SK-N-SH (cell line): ENCODE measurements around the gene BCL11B. TPM values are rescaled to one million over a fixed set of nuclear protein-coding genes. Genes with fewer than 3 reads are reported as not detected.

Experiments used
- CTCF ChIA-PET: fragments of 300-600, 350-600 bp; formaldehyde crosslinking; extraction: SDS; loops from one replicate; lab custom pipeline; 2021; lab: Yijun Ruan, JAX
- POLR2A ChIA-PET: fragments of 350-600 bp; sonication (Branson Sonifier 250); formaldehyde crosslinking; extraction: SDS; loops from one replicate; lab custom pipeline; 2020; ENCODE audit warnings: antibody characterized with exemption, inconsistent platforms; lab: Yijun Ruan, JAX
- DNase-seq: peaks from one replicate; pipeline ENCODE4 v3.0.0; 2012
- H2AFZ ChIP-seq: fragments of 200-600 bp; sonication (generic); 2 replicates; pipeline ENCODE4 v1.8.1; 2016; ENCODE audit warnings: antibody characterized with exemption, mild to moderate bottlenecking, low read depth
- H3F3A ChIP-seq: fragments of 200-600 bp; sonication (generic); replicated peaks from 2 replicates; pipeline ENCODE3; 2016; ENCODE audit warnings: antibody characterized with exemption, mild to moderate bottlenecking; ENCODE audit not compliant: insufficient read depth
- H3K27ac ChIP-seq, 2 experiments: fragments of 200-500 bp in 1 of 2; fragments of 200-600 bp in 1 of 2; sonication (Bioruptor generic) in 1 of 2; sonication (generic), shearing (Covaris generic) in 1 of 2; 2 replicates each; pipeline versions ENCODE4 v1.5.1 to v1.6.1; 2014 to 2016; ENCODE audit warnings: low read depth in 2 of 2, inconsistent platforms in 1 of 2, low read length in 1 of 2, mild to moderate bottlenecking in 1 of 2, mixed read lengths in 1 of 2
- H3K27me3 ChIP-seq: fragments of 200-600 bp; sonication (generic), shearing (Covaris generic); 2 replicates; pipeline ENCODE4 v1.6.1; 2016; ENCODE audit warnings: mixed run types; ENCODE audit not compliant: insufficient read depth
- H3K36me3 ChIP-seq, 2 experiments: fragments of 200-500 bp in 1 of 2; fragments of 200-600 bp in 1 of 2; sonication (Bioruptor generic) in 1 of 2; sonication (generic) in 1 of 2; replicated peaks in 1 of 2; 2 replicates each; pipeline versions ENCODE3 to v1.5.1; 2014 to 2016; ENCODE audit warnings: low read length in 1 of 2, mild to moderate bottlenecking in 1 of 2; ENCODE audit not compliant: insufficient read depth in 2 of 2, control insufficient read depth in 1 of 2
- H3K4me1 ChIP-seq, 2 experiments: fragments of 200-500 bp in 1 of 2; fragments of 200-600 bp in 1 of 2; sonication (Bioruptor generic) in 1 of 2; sonication (generic), shearing (Covaris generic) in 1 of 2; 2 replicates each; pipeline versions ENCODE4 v1.5.1 to v1.6.1; 2014 to 2016; ENCODE audit warnings: low read depth in 1 of 2, low read length in 1 of 2, mixed run types in 1 of 2; ENCODE audit not compliant: insufficient read depth in 2 of 2, control insufficient read depth in 1 of 2
- H3K4me2 ChIP-seq: fragments of 200-600 bp; sonication (generic), shearing (Covaris generic); 2 replicates; pipeline ENCODE4 v1.6.1; 2017; ENCODE audit warnings: mixed run types
- H3K4me3 ChIP-seq, 2 experiments: fragments of 200-500 bp in 1 of 2; fragments of 200-600 bp in 1 of 2; sonication (Bioruptor generic) in 1 of 2; sonication (generic), shearing (Covaris generic) in 1 of 2; 2 replicates each; pipeline versions ENCODE4 v1.5.1 to v1.8.1; 2014 to 2016; ENCODE audit warnings: low read depth in 2 of 2, inconsistent platforms in 1 of 2, low read length in 1 of 2, mild to moderate bottlenecking in 1 of 2, mixed read lengths in 1 of 2, moderate library complexity in 1 of 2
- H3K79me2 ChIP-seq: fragments of 200-600 bp; sonication (generic); 2 replicates; pipeline ENCODE4 v1.8.1; 2017; ENCODE audit warnings: mild to moderate bottlenecking; ENCODE audit not compliant: insufficient read depth
- H3K9ac ChIP-seq: fragments of 200-600 bp; sonication (generic); 2 replicates; pipeline ENCODE4 v1.6.1; 2017; ENCODE audit warnings: mixed run types
- H3K9me2 ChIP-seq: fragments of 200-600 bp; sonication (generic); 2 replicates; pipeline ENCODE4 v1.6.1; 2017; ENCODE audit warnings: mixed run types
- H3K9me3 ChIP-seq: fragments of 200-600 bp; sonication (generic); 2 replicates; pipeline ENCODE4 v1.6.1; 2017; ENCODE audit warnings: mixed run types, mild to moderate bottlenecking, moderate library complexity
- H4K20me1 ChIP-seq: fragments of 200-600 bp; sonication (generic); 2 replicates; pipeline ENCODE4 v1.6.1; 2017; ENCODE audit warnings: mild to moderate bottlenecking, mixed run types; ENCODE audit not compliant: insufficient read depth
- ELF1 ChIP-seq: IDR thresholded peaks from 2 replicates; pipeline ENCODE4 v1.4.0; 2012
- EZH2phosphoT487 ChIP-seq: fragments of 200-600 bp; sonication (generic); IDR thresholded peaks from 2 replicates; pipeline ENCODE4 v1.6.1; 2017; ENCODE audit warnings: low read depth, mixed run types, mild to moderate bottlenecking, antibody characterized with exemption, moderate library complexity, borderline replicate concordance
- FOSL2 ChIP-seq: IDR thresholded peaks from 2 replicates; pipeline ENCODE4 v1.4.0; 2012; ENCODE audit warnings: low read depth, mild to moderate bottlenecking, moderate library complexity, borderline replicate concordance
- FOXM1 ChIP-seq: IDR thresholded peaks from 2 replicates; pipeline ENCODE4 v1.4.0; 2012; ENCODE audit warnings: low read depth, mild to moderate bottlenecking
- GABPA ChIP-seq: IDR thresholded peaks from 2 replicates; pipeline ENCODE4 v1.4.0; 2012; ENCODE audit warnings: low read depth, mild to moderate bottlenecking
- GATA2 ChIP-seq: sonication (generic); formaldehyde crosslinking; IDR thresholded peaks from 2 replicates; pipeline ENCODE4 v1.5.0; 2020; ENCODE audit warnings: mild to moderate bottlenecking, missing genetic modification reagents
- MAX ChIP-seq: IDR thresholded peaks from 2 replicates; pipeline ENCODE4 v1.4.0; 2012; ENCODE audit warnings: low read depth
- MEF2A ChIP-seq: IDR thresholded peaks from 2 replicates; pipeline ENCODE4 v1.4.0; 2012; ENCODE audit warnings: low read depth, borderline replicate concordance
- MXI1 ChIP-seq: IDR thresholded peaks from 2 replicates; pipeline ENCODE4 v1.6.1; 2012; ENCODE audit warnings: mild to moderate bottlenecking, low read depth, low read length, improper control_type of control experiment
- NFIC ChIP-seq: IDR thresholded peaks from 2 replicates; pipeline ENCODE4 v1.4.0; 2012; ENCODE audit warnings: borderline replicate concordance
- POLR2AphosphoS5 ChIP-seq: IDR thresholded peaks from 2 replicates; pipeline ENCODE4 v1.6.1; 2012; ENCODE audit warnings: low read depth, low read length
- RAD21 ChIP-seq: IDR thresholded peaks from 2 replicates; pipeline ENCODE4 v1.6.1; 2012; ENCODE audit warnings: mild to moderate bottlenecking, low read length
- RCOR1 ChIP-seq: fragments of 150-350 bp; IDR thresholded peaks from 2 replicates; pipeline ENCODE4 v1.6.1; 2017; ENCODE audit warnings: antibody characterized with exemption, low read length
- RFX5 ChIP-seq: IDR thresholded peaks from 2 replicates; pipeline ENCODE4 v1.6.1; 2012; ENCODE audit warnings: mild to moderate bottlenecking, improper control_type of control experiment, low read length
- RXRA ChIP-seq: IDR thresholded peaks from 2 replicates; pipeline ENCODE4 v1.4.0; 2012; ENCODE audit warnings: low read depth, mild to moderate bottlenecking, borderline replicate concordance
- SIN3A ChIP-seq: IDR thresholded peaks from 2 replicates; pipeline ENCODE4 v1.6.1; 2012; ENCODE audit warnings: low read depth, mild to moderate bottlenecking, low read length, moderate library complexity, borderline replicate concordance
- SMC3 ChIP-seq: IDR thresholded peaks from 2 replicates; pipeline ENCODE4 v1.6.1; 2012; ENCODE audit warnings: low read depth, low read length, improper control_type of control experiment
- TAF1 ChIP-seq: IDR thresholded peaks from 2 replicates; pipeline ENCODE4 v1.6.1; 2012; ENCODE audit warnings: low read depth, mild to moderate bottlenecking, low read length, moderate library complexity, borderline replicate concordance
- TCF12 ChIP-seq: IDR thresholded peaks from 2 replicates; pipeline ENCODE4 v1.4.0; 2012
- TEAD4 ChIP-seq: IDR thresholded peaks from 2 replicates; pipeline ENCODE4 v1.4.0; 2012; ENCODE audit warnings: mild to moderate bottlenecking, borderline replicate concordance; ENCODE audit not compliant: insufficient read depth
- YY1 ChIP-seq: IDR thresholded peaks from 2 replicates; pipeline ENCODE4 v1.4.0; 2012; ENCODE audit warnings: low read depth, mild to moderate bottlenecking
- ZBTB33 ChIP-seq: IDR thresholded peaks from 2 replicates; pipeline ENCODE4 v1.4.0; 2012; ENCODE audit warnings: low read depth, borderline replicate concordance
- whole genome bisulfite sequencing: methylation state at CpG from one replicate; pipeline ENCODE4 v1.1.6; 2017; ENCODE audit warnings: low lambda C conversion rate; 5-methylcytosine and 5-hydroxymethylcytosine counted together
- polyA plus RNA-seq, 3 experiments: library from polyadenylated mRNA; depleted of rRNA; stranded (reverse); fragments of >200 nt; gene quantifications; 2 replicates each; pipeline ENCODE4 v1.2.3, GENCODE V29; 2012
- TF ChIP-seq, protein P1 (sequence below): IDR thresholded peaks from 2 replicates; pipeline ENCODE4 v1.4.0; 2012; ENCODE audit warnings: low read depth, borderline replicate concordance
- TF ChIP-seq, protein P2 (sequence below): fragments of 150-350 bp; IDR thresholded peaks from 2 replicates; pipeline ENCODE4 v1.6.1; 2016; ENCODE audit warnings: mild to moderate bottlenecking, low read depth, low read length
- TF ChIP-seq, protein P3 (sequence below): IDR thresholded peaks from 2 replicates; pipeline ENCODE4; 2012

The BCL11B gene
- polyA plus RNA-seq, 1 of the 3 experiments (the other 2 are of a cell fraction) = not detected

GRCh38 chr14:99194736-99195135 lies 77.3 kb downstream of the BCL11B start:
- Histone ChIP-seq H3F3A (no peaks in the 10 kb centered on the region), H3K4me3 (no peak overlapping the region), H3K9me2 (no peaks in the 10 kb centered on the region), H4K20me1 (no peaks in the 10 kb centered on the region), H3K9ac (no peak overlapping the region), H3K79me2 (no peaks in the 10 kb centered on the region), H3K4me2 (no peak overlapping the region), H3K4me1 (peaks cover 0 to 7% of the 10 kb centered on the region in 2 experiments; a peak in 1 of 4 replicates), H3K36me3 (no peaks in the 10 kb centered on the region), H3K27me3 (peaks cover 97% of the 10 kb centered on the region), H3K27ac (no peak overlapping the region), H3K9me3 (no peaks in the 10 kb centered on the region), H2AFZ (no peak overlapping the region)
- 11% methylated on average over 4 of the region's 13 CpGs for WGBS
- POLR2A ChIA-PET = no interaction called here
- no peak for DNase-seq
- CTCF ChIA-PET = no interaction called here
- TF ChIP-seq MAX (no peak), MXI1 (no peak), EZH2phosphoT487 (no peak), RXRA (no peak), SMC3 (no peak), FOXM1 (no peak), TAF1 (no peak), GABPA (no peak), FOSL2 (no peak), ELF1 (no peak), POLR2AphosphoS5 (no peak), YY1 (no peak), GATA2 (no peak), NFIC (no peak)
- TF ChIP-seq, protein P1, sequence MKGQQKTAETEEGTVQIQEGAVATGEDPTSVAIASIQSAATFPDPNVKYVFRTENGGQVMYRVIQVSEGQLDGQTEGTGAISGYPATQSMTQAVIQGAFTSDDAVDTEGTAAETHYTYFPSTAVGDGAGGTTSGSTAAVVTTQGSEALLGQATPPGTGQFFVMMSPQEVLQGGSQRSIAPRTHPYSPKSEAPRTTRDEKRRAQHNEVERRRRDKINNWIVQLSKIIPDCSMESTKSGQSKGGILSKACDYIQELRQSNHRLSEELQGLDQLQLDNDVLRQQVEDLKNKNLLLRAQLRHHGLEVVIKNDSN = no peak
- TF ChIP-seq, protein P2, sequence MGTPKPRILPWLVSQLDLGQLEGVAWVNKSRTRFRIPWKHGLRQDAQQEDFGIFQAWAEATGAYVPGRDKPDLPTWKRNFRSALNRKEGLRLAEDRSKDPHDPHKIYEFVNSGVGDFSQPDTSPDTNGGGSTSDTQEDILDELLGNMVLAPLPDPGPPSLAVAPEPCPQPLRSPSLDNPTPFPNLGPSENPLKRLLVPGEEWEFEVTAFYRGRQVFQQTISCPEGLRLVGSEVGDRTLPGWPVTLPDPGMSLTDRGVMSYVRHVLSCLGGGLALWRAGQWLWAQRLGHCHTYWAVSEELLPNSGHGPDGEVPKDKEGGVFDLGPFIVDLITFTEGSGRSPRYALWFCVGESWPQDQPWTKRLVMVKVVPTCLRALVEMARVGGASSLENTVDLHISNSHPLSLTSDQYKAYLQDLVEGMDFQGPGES = no peak

GRCh38 chr14:99194136-99194535 lies 77.9 kb downstream of the BCL11B start:
- H3K4me2 ChIP-seq = no peak overlapping the region
- H3F3A ChIP-seq = no peaks in the 10 kb centered on the region
- H3K9me3 ChIP-seq = no peaks in the 10 kb centered on the region
- DNase-seq = no peak
- H3K36me3 ChIP-seq = no peaks in the 10 kb centered on the region
- POLR2A ChIA-PET = no interaction called here
- H3K79me2 ChIP-seq = no peaks in the 10 kb centered on the region
- no peak overlapping the region for H3K9ac ChIP-seq
- H3K27ac ChIP-seq = no peak overlapping the region
- CTCF ChIA-PET = no interaction called here
- H4K20me1 ChIP-seq = no peaks in the 10 kb centered on the region
- peaks cover 97% of the 10 kb centered on the region for H3K27me3 ChIP-seq
- H2AFZ ChIP-seq = no peak overlapping the region
- H3K4me3 ChIP-seq = no peak overlapping the region
- 16% methylated on average over 3 of the region's 7 CpGs for WGBS
- peaks cover 0 to 7% of the 10 kb centered on the region in 2 experiments; a peak in 1 of 4 replicates for H3K4me1 ChIP-seq
- TF ChIP-seq MEF2A (no peak), GABPA (no peak), FOSL2 (no peak), FOXM1 (no peak), TCF12 (no peak), ZBTB33 (no peak), RFX5 (no peak), TEAD4 (no peak), RCOR1 (no peak), RAD21 (no peak), MAX (no peak), YY1 (no peak), SIN3A (no peak), MXI1 (no peak)
- TF ChIP-seq, protein P3, sequence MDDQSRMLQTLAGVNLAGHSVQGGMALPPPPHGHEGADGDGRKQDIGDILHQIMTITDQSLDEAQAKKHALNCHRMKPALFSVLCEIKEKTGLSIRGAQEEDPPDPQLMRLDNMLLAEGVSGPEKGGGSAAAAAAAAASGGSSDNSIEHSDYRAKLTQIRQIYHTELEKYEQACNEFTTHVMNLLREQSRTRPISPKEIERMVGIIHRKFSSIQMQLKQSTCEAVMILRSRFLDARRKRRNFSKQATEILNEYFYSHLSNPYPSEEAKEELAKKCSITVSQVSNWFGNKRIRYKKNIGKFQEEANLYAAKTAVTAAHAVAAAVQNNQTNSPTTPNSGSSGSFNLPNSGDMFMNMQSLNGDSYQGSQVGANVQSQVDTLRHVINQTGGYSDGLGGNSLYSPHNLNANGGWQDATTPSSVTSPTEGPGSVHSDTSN = no peak
- no peaks in the 10 kb centered on the region for H3K9me2 ChIP-seq
